NCI-H1417 treated with DMSO at 0.1 percent for 48 hours (cell line): ENCODE measurements around the gene AKAP7.
"Not testable (repeated sequence)": the region's sequence is repeated elsewhere in the genome, so short reads cannot be mapped to it uniquely, and the experiment has no call there.

Experiments used
- DNase-seq: peaks from one replicate; lab custom pipeline; 2025; lab: John Stamatoyannopoulos, UW

Gene AKAP7

GRCh38 chr6:131255911-131256310 is 120.6 kb downstream of the AKAP7 start:
- DNase-seq: no peak

GRCh38 chr6:131257104-131257503 is 121.8 kb downstream of the AKAP7 start:
- no peak for DNase-seq

- no peak for DNase-seq
Measured at GRCh38 chr6:131258010-131258652, 122.9 kb downstream of the AKAP7 start.

GRCh38 chr6:131258816-131259476 is 123.7 kb downstream of the AKAP7 start:
- DNase-seq: no peak

- not testable (repeated sequence) for DNase-seq
Measured at GRCh38 chr6:131260960-131261359, 125.7 kb downstream of the AKAP7 start.

- no peak for DNase-seq
Measured at GRCh38 chr6:131262060-131262459, 126.8 kb downstream of the AKAP7 start.

GRCh38 chr6:131265939-131266338 is 130.7 kb downstream of the AKAP7 start:
- DNase-seq: no peak

- DNase-seq: no peak
Measured at GRCh38 chr6:131268303-131268702, 133.0 kb downstream of the AKAP7 start.

- DNase-seq: no peak
Measured at GRCh38 chr6:131269565-131270391, 134.5 kb downstream of the AKAP7 start.

- DNase-seq: no peak
Measured at GRCh38 chr6:131270534-131270933, 135.3 kb downstream of the AKAP7 start.

GRCh38 chr6:131275273-131275672 is 140.0 kb downstream of the AKAP7 start:
- no peak for DNase-seq

GRCh38 chr6:131277591-131277990 is 142.3 kb downstream of the AKAP7 start:
- no peak for DNase-seq

- no peak for DNase-seq
Measured at GRCh38 chr6:131281471-131282270, 146.4 kb downstream of the AKAP7 start.

GRCh38 chr6:131282365-131282764 is 147.1 kb downstream of the AKAP7 start:
- DNase-seq: no peak

- no peak for DNase-seq
Measured at GRCh38 chr6:131283466-131284175, 148.4 kb downstream of the AKAP7 start.

- no peak for DNase-seq
Measured at GRCh38 chr6:131285548-131285947, 150.3 kb downstream of the AKAP7 start.

- DNase-seq: no peak
Measured at GRCh38 chr6:131286469-131287040, 151.3 kb downstream of the AKAP7 start.

- no peak for DNase-seq
Measured at GRCh38 chr6:131288214-131288613, 152.9 kb downstream of the AKAP7 start.

- no peak for DNase-seq
Measured at GRCh38 chr6:131290955-131291354, 155.7 kb downstream of the AKAP7 start.

- no peak for DNase-seq
Measured at GRCh38 chr6:131292145-131292938, 157.1 kb downstream of the AKAP7 start.
